Suprapubic skin (tissue), 4 donors: ENCODE measurements around the gene RSPO1.

Experiments
- EP300 ChIP-seq: sonication (generic); formaldehyde crosslinking; IDR thresholded peaks from one replicate; pipeline ENCODE4 v1.6.1; 2017; ENCODE audit warnings: antibody characterized with exemption
- POLR2A ChIP-seq, 2 donors: fragments of 450-650 bp; IDR thresholded peaks; one replicate each; pipeline ENCODE4 v1.6.1; 2017; ENCODE audit warnings: antibody characterized with exemption in 2 of 2, mild to moderate bottlenecking in 2 of 2, moderate library complexity in 2 of 2
- POLR2AphosphoS5 ChIP-seq, 3 donors: sonication (generic); formaldehyde crosslinking; IDR thresholded peaks; one replicate each; pipeline ENCODE4 v1.6.1; 2017; ENCODE audit warnings: antibody characterized with exemption in 3 of 3
- TF ChIP-seq, protein P1 (sequence below), 2 donors: fragments of 200-600 bp in 1 of 2; fragments of 450-650 bp in 1 of 2; sonication (generic) in 1 of 2; IDR thresholded peaks; one replicate each; pipeline ENCODE4 v1.5.1; 2016 to 2019; ENCODE audit warnings: antibody characterized with exemption in 2 of 2, mild to moderate bottlenecking in 1 of 2, moderate library complexity in 1 of 2

GRCh38 chr1:37609994-37610393 is 24.7 kb downstream of the RSPO1 start:
- TF ChIP-seq, protein P1, sequence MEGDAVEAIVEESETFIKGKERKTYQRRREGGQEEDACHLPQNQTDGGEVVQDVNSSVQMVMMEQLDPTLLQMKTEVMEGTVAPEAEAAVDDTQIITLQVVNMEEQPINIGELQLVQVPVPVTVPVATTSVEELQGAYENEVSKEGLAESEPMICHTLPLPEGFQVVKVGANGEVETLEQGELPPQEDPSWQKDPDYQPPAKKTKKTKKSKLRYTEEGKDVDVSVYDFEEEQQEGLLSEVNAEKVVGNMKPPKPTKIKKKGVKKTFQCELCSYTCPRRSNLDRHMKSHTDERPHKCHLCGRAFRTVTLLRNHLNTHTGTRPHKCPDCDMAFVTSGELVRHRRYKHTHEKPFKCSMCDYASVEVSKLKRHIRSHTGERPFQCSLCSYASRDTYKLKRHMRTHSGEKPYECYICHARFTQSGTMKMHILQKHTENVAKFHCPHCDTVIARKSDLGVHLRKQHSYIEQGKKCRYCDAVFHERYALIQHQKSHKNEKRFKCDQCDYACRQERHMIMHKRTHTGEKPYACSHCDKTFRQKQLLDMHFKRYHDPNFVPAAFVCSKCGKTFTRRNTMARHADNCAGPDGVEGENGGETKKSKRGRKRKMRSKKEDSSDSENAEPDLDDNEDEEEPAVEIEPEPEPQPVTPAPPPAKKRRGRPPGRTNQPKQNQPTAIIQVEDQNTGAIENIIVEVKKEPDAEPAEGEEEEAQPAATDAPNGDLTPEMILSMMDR (IDR thresholded peaks at IDR 0.05): no peak
- no peak for TF ChIP-seq EP300
- TF ChIP-seq POLR2AphosphoS5 (IDR thresholded peaks at IDR 0.05): no peak
- no peak for TF ChIP-seq POLR2A (IDR thresholded peaks at IDR 0.05)
